K562 (cell line): Measurements from ENCODE around the gene ASB4. TPM values are rescaled to one million over a fixed set of nuclear protein-coding genes. Genes with fewer than 3 reads are reported as not detected.
"Not testable (repeated sequence)": the region's sequence is repeated elsewhere in the genome, so short reads cannot be mapped to it uniquely, and the experiment has no call there.

Experiments used
- ATAC-seq: fragments of 200-7000 bp; cut with Tn5 transposase; 3 replicates; pipeline ENCODE4 v1.9.1; 2020; ENCODE audit warnings: moderate library complexity
- BruUV-seq: library from RNA; stranded (reverse); fragments of 400-500 nt; replicated peaks from 2 replicates; lab custom pipeline; 2021; lab: Mats Ljungman, UMichigan
- CTCF ChIA-PET: fragments of 300-600 bp; formaldehyde crosslinking; extraction: SDS; loops from one replicate; lab custom pipeline; 2021; ENCODE audit warnings: low intra/inter-chr PET ratio; lab: Yijun Ruan, JAX
- POLR2A ChIA-PET: fragments of 300-600, 350-650 bp; sonication (Branson Sonifier 250); formaldehyde crosslinking; extraction: SDS; loops from one replicate; lab custom pipeline; 2021; ENCODE audit warnings: antibody characterized with exemption, inconsistent platforms; lab: Yijun Ruan, JAX
- DNase-seq, 4 experiments: peaks; one replicate each; pipeline versions ENCODE4 v3.0.0 to v3.0.0-alpha.2; 2011 to 2018; ENCODE audit warnings: low spot score in 3 of 4, mixed read lengths in 3 of 4; ENCODE audit errors: extremely low read depth in 1 of 4
- FAIRE-seq: peaks from 2 replicates; lab custom pipeline; 2011; peaks lifted over from hg19 to GRCh38; lab: Jason Lieb, UNC
- H2AFZ ChIP-seq: 2 replicates; pipeline ENCODE4 v1.6.0; 2011; ENCODE audit warnings: low read depth, low read length, control low read depth, inconsistent platforms
- H3K27ac ChIP-seq: fragments of 200-600 bp; 3 replicates; pipeline ENCODE4 v1.8.0; 2011; ENCODE audit warnings: low read depth, mild to moderate bottlenecking, control low read depth, inconsistent platforms, low read length, moderate library complexity, mixed read lengths; ENCODE audit errors: extremely low read depth
- H3K27me3 ChIP-seq, 2 experiments: fragments of 300-600 bp in 1 of 2; 2 replicates in 1 of 2; 3 replicates in 1 of 2; pipeline versions ENCODE4 v1.6.0 to v1.8.0; 2011; ENCODE audit warnings: inconsistent platforms in 2 of 2, low read length in 2 of 2, mild to moderate bottlenecking in 1 of 2, mixed read lengths in 1 of 2, moderate library complexity in 1 of 2; ENCODE audit not compliant: control insufficient read depth in 2 of 2, insufficient read depth in 2 of 2
- H3K36me3 ChIP-seq: fragments of 300-600 bp; 3 replicates; pipeline ENCODE4 v1.8.0; 2011; ENCODE audit warnings: mild to moderate bottlenecking, low read length, inconsistent platforms; ENCODE audit not compliant: control insufficient read depth, insufficient read depth
- H3K4me1 ChIP-seq, 2 experiments: fragments of 200-600 bp in 1 of 2; replicated peaks in 1 of 2; 2 replicates in 1 of 2; 3 replicates in 1 of 2; pipeline versions ENCODE4 v1.5.1 to v1.8.0; 2011; ENCODE audit warnings: inconsistent platforms in 2 of 2, low read length in 2 of 2, mild to moderate bottlenecking in 1 of 2, mixed read lengths in 1 of 2, moderate library complexity in 1 of 2; ENCODE audit not compliant: control insufficient read depth in 2 of 2, insufficient read depth in 2 of 2
- H3K4me2 ChIP-seq: 2 replicates; pipeline ENCODE4 v1.6.1; 2011; ENCODE audit warnings: low read length, control low read depth, inconsistent platforms, mixed read lengths; ENCODE audit not compliant: insufficient read depth
- H3K4me3 ChIP-seq: fragments of 200-600 bp; sonication (generic), shearing (Covaris generic); 2 replicates; pipeline ENCODE4 v1.5.1; 2016; ENCODE audit warnings: control low read depth, inconsistent platforms
- H3K79me2 ChIP-seq: fragments of 200-600 bp; 3 replicates; pipeline ENCODE4 v1.8.0; 2011; ENCODE audit warnings: low read length, inconsistent platforms; ENCODE audit not compliant: control insufficient read depth, insufficient read depth
- H3K9ac ChIP-seq, 2 experiments: 2 replicates each; pipeline versions ENCODE4 v1.6.0 to v1.6.1; 2011; ENCODE audit warnings: low read depth in 2 of 2, low read length in 2 of 2, control low read depth in 1 of 2, inconsistent platforms in 1 of 2, mild to moderate bottlenecking in 1 of 2, mixed read lengths in 1 of 2; ENCODE audit not compliant: insufficient read depth in 1 of 2
- H3K9me1 ChIP-seq: one replicate; pipeline ENCODE4 v1.6.0; 2011; ENCODE audit warnings: inconsistent platforms, mild to moderate bottlenecking, low read length, moderate library complexity; ENCODE audit not compliant: control insufficient read depth, insufficient read depth
- H3K9me3 ChIP-seq: replicated peaks from 2 replicates; pipeline ENCODE4 v1.5.1; 2011; ENCODE audit warnings: low read depth, low read length, inconsistent platforms; ENCODE audit not compliant: control insufficient read depth, insufficient read depth
- H4K20me1 ChIP-seq: replicated peaks from 2 replicates; pipeline ENCODE4 v1.6.1; 2011; ENCODE audit warnings: low read length, inconsistent platforms, mixed read lengths; ENCODE audit not compliant: control insufficient read depth, insufficient read depth
- NELFE ChIP-seq: IDR thresholded peaks from 2 replicates; pipeline ENCODE4 v1.6.1; 2011; ENCODE audit warnings: mild to moderate bottlenecking; ENCODE audit not compliant: insufficient read depth, insufficient read length
- RBM15 ChIP-seq: fragments of 200-400 bp; formaldehyde crosslinking; IDR thresholded peaks from 2 replicates; pipeline ENCODE4 v1.6.1; 2018; ENCODE audit warnings: mild to moderate bottlenecking, low read length, moderate library complexity; ENCODE audit not compliant: insufficient read depth
- ZNF431 ChIP-seq: sonication (generic); formaldehyde crosslinking; IDR thresholded peaks from 2 replicates; pipeline ENCODE4 v1.8.0; 2022; ENCODE audit warnings: mild to moderate bottlenecking, missing genetic modification reagents
- WGBS: fragments of 100-300 bp; shearing (Covaris generic); methylation state at CpG from one replicate; pipeline ENCODE4 v1.1.6; 2016; ENCODE audit warnings: low coverage, mixed read lengths; ENCODE audit not compliant: insufficient coverage; ENCODE audit errors: missing lambda C conversion rate; 5-methylcytosine and 5-hydroxymethylcytosine counted together
- in situ Hi-C: fragments of 300-500 bp; cut with MboI; formaldehyde crosslinking; loops from 4 replicates; pipeline ENCODE4 v1.15.0; 2018; ENCODE audit warnings: inconsistent platforms, mixed read lengths
- intact Hi-C: fragments of 100-400 bp; cut with micrococcal nuclease; formaldehyde crosslinking; loops from 2 replicates; pipeline ENCODE4 v1.14.2; 2022
- polyA plus RNA-seq, 8 experiments: library from polyadenylated mRNA; depleted of rRNA in 4 of 8; stranded (reverse) in 5 of 8; unstranded in 3 of 8; fragments of >200 nt; fragmentation: Nextera tagmentation in 2 of 8; fragmentation: Illumina TruSeq in 1 of 8; extraction: Ambion mirVana in 2 of 8; extraction: Trizol in 1 of 8; gene quantifications; 2 replicates each; pipeline versions ENCODE4 v1.2.1 to v1.2.3, GENCODE V29; 2011 to 2014; ENCODE audit warnings: inconsistent platforms in 1 of 8, missing spikeins in 1 of 8
- total RNA-seq, 7 experiments: library from RNA; depleted of rRNA in 6 of 7; stranded (reverse); fragments of >200 nt in 6 of 7; fragmentation: Illumina TruSeq in 2 of 7; extraction: Trizol in 2 of 7; gene quantifications; 2 replicates each; pipeline versions ENCODE4 v1.2.1 to v1.2.3, GENCODE V29; 2011 to 2021; ENCODE audit warnings: low replicate concordance in 1 of 7

ASB4 gene
- total and polyA plus RNA-seq, 9 of the 15 experiments (the other 6 are each of a cell fraction or from before 2014, with no cell fraction given): 0.03 to 0.07 TPM; not detected in 7

GRCh38 chr7:95460653-95461052 lies 25.1 kb upstream of the ASB4 start:
- H3K4me3 ChIP-seq, H3K4me1 ChIP-seq, FAIRE-seq, ATAC-seq, H3K27ac ChIP-seq, H3K4me2 ChIP-seq, H3K36me3 ChIP-seq, H3K9me3 ChIP-seq, H2AFZ ChIP-seq, intact Hi-C loops, H4K20me1 ChIP-seq, BruUV-seq, POLR2A ChIA-PET, H3K9ac ChIP-seq, H3K79me2 ChIP-seq, DNase-seq, H3K9me1 ChIP-seq, H3K27me3 ChIP-seq, in situ Hi-C loops: not testable (repeated sequence)
- CTCF ChIA-PET: interaction anchor here (0.6 kb wide), 1 partner anchor 16 kb away, joined by 5 read pairs; no protein-coding TSS in a partner anchor
- WGBS: 0% methylated on average over 2 of the region's 2 CpGs

- POLR2A ChIA-PET: no interaction called here
- Histone ChIP-seq H3K4me2 (no peak overlapping the region), H3K9ac (no peak overlapping the region), H3K36me3 (no peaks in the 10 kb centered on the region), H3K9me3 (no peaks in the 10 kb centered on the region), H3K4me3 (no peak overlapping the region)
- FAIRE-seq: no peak
- TF ChIP-seq ZNF431 (CRISPR knock-in tag) (no peak), NELFE (no peak), RBM15 (no peak)
- TF ChIP-seq, all 486 proteins: peak for 0
- no peak for ATAC-seq
- in situ Hi-C loops (no loop called here), intact Hi-C loops (no loop called here)
- Histone ChIP-seq H3K27me3 (peaks cover 3 to 6% of the 10 kb centered on the region in 2 experiments; a peak in 3 of 5 replicates), H2AFZ (no peak overlapping the region), H4K20me1 (no peaks in the 10 kb centered on the region), H3K4me1 (no peaks in the 10 kb centered on the region), H3K27ac (no peak overlapping the region), H3K79me2 (no peaks in the 10 kb centered on the region), H3K9me1 (no peaks in the 10 kb centered on the region)
- BruUV-seq: no TSS peak
- no peak for DNase-seq
- WGBS: 0% methylated on average over 1 of the region's 1 CpG
- CTCF ChIA-PET: no interaction called here
These were observed 17.7 kb upstream of the ASB4 start for GRCh38 chr7:95467912-95468607.
